Osteocyte (in vitro differentiated cells): ENCODE measurements around the gene ARHGEF3. TPM values are rescaled to one million over a fixed set of nuclear protein-coding genes. Genes with fewer than 3 reads are reported as not detected.
"Not testable (repeated sequence)": the region's sequence is repeated elsewhere in the genome, so short reads cannot be mapped to it uniquely, and the experiment has no call there.

Experiments used
- DNase-seq: peaks from one replicate; pipeline ENCODE4 v3.0.0; 2021; ENCODE audit warnings: mixed read lengths; ENCODE audit not compliant: unreplicated experiment; ENCODE audit errors: extremely low spot score
- H3K27ac Mint-ChIP-seq: one replicate; pipeline ENCODE4 v1.8.0; 2021; ENCODE audit warnings: mild to moderate bottlenecking, mixed read lengths; ENCODE audit not compliant: unreplicated experiment
- H3K27me3 Mint-ChIP-seq: one replicate; pipeline ENCODE4 v1.8.0; 2021; ENCODE audit warnings: mixed read lengths; ENCODE audit not compliant: unreplicated experiment
- H3K36me3 Mint-ChIP-seq: one replicate; pipeline ENCODE4 v1.8.0; 2021; ENCODE audit warnings: mixed read lengths; ENCODE audit not compliant: unreplicated experiment
- H3K4me1 Mint-ChIP-seq: one replicate; pipeline ENCODE4 v1.8.0; 2021; ENCODE audit warnings: mixed read lengths; ENCODE audit not compliant: unreplicated experiment
- H3K4me3 Mint-ChIP-seq: one replicate; pipeline ENCODE4 v1.8.0; 2021; ENCODE audit warnings: mild to moderate bottlenecking, moderate library complexity, mixed read lengths; ENCODE audit not compliant: unreplicated experiment
- H3K9me3 Mint-ChIP-seq: one replicate; pipeline ENCODE4 v1.8.0; 2021; ENCODE audit warnings: mixed read lengths; ENCODE audit not compliant: unreplicated experiment
- total RNA-seq: library from RNA; stranded (reverse); gene quantifications from 2 replicates; pipeline ENCODE4 v1.2.1, GENCODE V29; 2021
- TF ChIP-seq, protein P1 (sequence below): fragments of 200-600 bp; sonication (generic); IDR thresholded peaks from 2 replicates; pipeline ENCODE4 v1.5.0; 2021; ENCODE audit warnings: antibody characterized with exemption, mild to moderate bottlenecking, moderate library complexity

The ARHGEF3 gene
- total RNA-seq, 1 donor from 2014 or later, result 2.5 TPM

DNA sequence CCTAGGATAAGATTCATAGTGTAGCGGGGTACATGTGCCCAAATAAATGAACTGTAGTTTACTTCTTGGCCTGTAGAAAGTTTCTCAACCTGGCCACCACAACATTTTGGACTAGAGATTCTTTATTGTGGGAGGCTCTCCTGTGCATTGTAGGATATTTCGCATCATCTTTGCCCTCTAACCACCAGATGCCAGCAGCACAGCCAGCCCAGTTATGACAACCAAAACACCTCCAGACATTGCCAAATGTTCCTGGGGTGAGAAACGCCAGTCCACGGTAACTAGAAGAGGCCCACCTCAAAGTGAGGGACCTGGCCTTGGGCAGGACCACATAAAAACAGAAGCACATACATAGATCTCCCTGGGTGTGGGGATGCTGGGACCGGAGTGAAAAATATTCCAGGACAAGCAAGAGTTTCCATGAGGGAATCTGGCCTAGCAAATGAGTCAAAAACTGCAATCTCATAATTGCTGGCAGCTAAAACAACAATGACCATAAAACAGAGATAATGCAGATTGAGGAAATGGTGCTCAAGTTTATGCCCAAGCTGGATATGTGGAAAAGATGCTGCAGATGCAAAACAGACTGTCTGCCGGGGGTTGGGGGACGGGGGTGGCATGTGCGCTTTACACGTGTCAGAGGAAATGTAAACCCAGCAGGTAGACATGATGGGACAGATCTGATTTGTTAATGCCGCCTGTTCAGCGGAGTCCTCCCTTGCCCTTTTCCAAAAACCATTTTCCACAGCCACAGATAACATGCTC lies 39.7 kb downstream of the ARHGEF3 start:
- Mint-ChIP-seq H3K27ac (no peak overlapping the region), H3K4me3 (no peak overlapping the region), H3K4me1 (peaks cover 12% of the 10 kb centered on the region), H3K9me3 (no peaks in the 10 kb centered on the region), H3K27me3 (no peaks in the 10 kb centered on the region), H3K36me3 (no peaks in the 10 kb centered on the region)
- TF ChIP-seq, protein P1, sequence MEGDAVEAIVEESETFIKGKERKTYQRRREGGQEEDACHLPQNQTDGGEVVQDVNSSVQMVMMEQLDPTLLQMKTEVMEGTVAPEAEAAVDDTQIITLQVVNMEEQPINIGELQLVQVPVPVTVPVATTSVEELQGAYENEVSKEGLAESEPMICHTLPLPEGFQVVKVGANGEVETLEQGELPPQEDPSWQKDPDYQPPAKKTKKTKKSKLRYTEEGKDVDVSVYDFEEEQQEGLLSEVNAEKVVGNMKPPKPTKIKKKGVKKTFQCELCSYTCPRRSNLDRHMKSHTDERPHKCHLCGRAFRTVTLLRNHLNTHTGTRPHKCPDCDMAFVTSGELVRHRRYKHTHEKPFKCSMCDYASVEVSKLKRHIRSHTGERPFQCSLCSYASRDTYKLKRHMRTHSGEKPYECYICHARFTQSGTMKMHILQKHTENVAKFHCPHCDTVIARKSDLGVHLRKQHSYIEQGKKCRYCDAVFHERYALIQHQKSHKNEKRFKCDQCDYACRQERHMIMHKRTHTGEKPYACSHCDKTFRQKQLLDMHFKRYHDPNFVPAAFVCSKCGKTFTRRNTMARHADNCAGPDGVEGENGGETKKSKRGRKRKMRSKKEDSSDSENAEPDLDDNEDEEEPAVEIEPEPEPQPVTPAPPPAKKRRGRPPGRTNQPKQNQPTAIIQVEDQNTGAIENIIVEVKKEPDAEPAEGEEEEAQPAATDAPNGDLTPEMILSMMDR, result no peak
- DNase-seq, result no peak

DNA sequence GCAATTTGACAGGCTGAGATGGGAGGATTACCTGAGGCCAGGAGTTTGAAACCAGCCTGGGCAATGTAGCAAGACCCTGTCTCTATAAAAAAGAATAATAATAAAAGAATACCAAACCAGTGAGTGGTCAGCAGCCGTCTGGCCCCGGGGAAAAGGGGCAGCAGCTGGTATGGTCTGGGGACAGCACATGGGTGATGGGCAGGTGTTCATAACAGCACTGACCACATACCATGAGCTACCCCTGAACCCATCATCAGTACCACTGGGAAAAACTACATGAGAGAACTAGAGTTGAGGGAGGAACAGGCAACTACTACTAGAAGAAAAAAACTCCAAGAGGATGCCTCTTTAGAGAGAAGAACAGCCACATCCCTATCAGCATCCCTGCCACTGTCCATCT lies 40.7 kb downstream of the ARHGEF3 start:
- Mint-ChIP-seq H3K9me3 (no peaks in the 10 kb centered on the region), H3K27me3 (no peaks in the 10 kb centered on the region), H3K27ac (no peak overlapping the region), H3K4me3 (no peak overlapping the region), H3K36me3 (no peaks in the 10 kb centered on the region), H3K4me1 (peaks cover 15% of the 10 kb centered on the region)
- TF ChIP-seq, protein P1, result no peak
- DNase-seq, result no peak

DNA sequence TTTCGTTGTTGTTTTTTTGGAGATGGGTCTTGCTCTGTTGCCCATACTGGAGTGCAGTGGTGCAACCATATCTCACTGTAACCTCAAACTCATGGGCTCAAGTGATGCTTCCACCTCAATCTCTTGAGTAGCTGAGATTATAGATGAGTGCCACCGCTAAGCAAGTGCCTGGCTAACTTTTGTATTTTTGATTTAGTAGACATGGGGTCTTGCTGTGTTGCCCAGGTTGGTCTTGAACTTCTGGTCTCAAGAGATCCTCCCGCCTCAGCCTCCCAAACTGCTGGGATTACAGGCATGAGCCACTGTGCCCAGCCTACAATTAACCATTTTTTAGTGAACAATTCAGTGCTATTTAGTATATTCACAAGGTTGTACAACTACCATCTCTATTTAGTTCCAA lies 42.2 kb downstream of the ARHGEF3 start:
- no peak overlapping the region for H3K4me3 Mint-ChIP-seq
- no peaks in the 10 kb centered on the region for H3K9me3 Mint-ChIP-seq
- TF ChIP-seq, protein P1, result no peak
- peaks cover 15% of the 10 kb centered on the region for H3K4me1 Mint-ChIP-seq
- H3K36me3 Mint-ChIP-seq, result no peaks in the 10 kb centered on the region
- no peak overlapping the region for H3K27ac Mint-ChIP-seq
- DNase-seq, result no peak
- no peaks in the 10 kb centered on the region for H3K27me3 Mint-ChIP-seq

DNA sequence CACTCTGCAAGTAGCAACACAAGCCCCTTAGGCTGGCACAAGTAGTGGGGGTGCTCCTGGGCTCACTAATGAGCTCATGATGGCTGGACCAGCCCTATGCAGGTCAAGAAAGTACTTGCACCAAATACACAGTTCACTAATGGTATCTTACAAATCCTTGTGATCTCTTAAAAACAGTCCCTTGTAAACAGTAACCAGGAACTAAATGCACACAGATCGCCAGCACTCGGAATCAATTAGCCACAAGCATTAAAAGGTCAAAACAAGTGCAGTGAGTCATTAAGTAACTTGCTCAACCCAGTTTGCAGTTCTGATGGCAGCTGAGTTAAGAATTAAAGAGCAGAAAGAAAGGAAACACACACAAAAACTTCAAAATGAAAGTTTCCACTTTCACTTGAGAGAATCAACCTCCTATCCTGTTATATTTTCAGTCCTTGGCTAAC lies 43.2 kb downstream of the ARHGEF3 start:
- Mint-ChIP-seq H3K4me1 (peaks cover 15% of the 10 kb centered on the region), H3K36me3 (no peaks in the 10 kb centered on the region), H3K4me3 (peak overlapping the region; percentile 3), H3K27ac (no peak overlapping the region), H3K9me3 (no peaks in the 10 kb centered on the region), H3K27me3 (no peaks in the 10 kb centered on the region)
- no peak for DNase-seq
- TF ChIP-seq, protein P1, result no peak

DNA sequence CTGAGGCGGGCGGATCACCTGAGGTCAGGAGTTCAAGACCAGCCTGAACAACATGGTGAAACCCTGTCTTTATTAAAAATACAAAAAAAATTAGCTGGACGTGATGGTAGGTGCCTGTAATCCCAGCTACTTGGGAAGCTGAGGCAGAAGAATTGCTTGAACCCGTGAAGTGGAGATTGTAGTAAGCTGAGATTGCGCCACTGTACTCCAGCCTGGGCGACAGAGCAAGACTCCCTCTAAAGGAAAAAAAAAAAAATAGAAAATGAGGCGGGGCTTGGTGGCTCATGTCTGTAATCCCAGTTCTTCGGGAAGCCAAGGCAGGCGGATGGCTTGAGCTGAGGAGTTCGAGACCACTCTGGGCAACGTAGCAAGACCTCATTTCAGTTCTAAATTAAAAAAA lies 43.7 kb downstream of the ARHGEF3 start:
- H3K9me3 Mint-ChIP-seq, DNase-seq, H3K4me3 Mint-ChIP-seq, H3K27ac Mint-ChIP-seq, H3K36me3 Mint-ChIP-seq, H3K27me3 Mint-ChIP-seq: not testable (repeated sequence)
- H3K4me1 Mint-ChIP-seq, result peaks cover 15% of the 10 kb centered on the region
